Progenitor cell of endocrine pancreas (in vitro differentiated cells): ENCODE measurements around the gene EID2. TPM values are rescaled to one million over a fixed set of nuclear protein-coding genes. Genes with fewer than 3 reads are reported as not detected.
A peak's percentile ranks its signal among the peaks of the same experiment; 100 is the strongest.

Source experiments
- DNase-seq: peaks from one replicate; pipeline ENCODE4 v3.0.0; 2021; ENCODE audit warnings: low spot score; ENCODE audit not compliant: unreplicated experiment
- H3K27ac Mint-ChIP-seq: 2 replicates; pipeline ENCODE4 v1.8.0; 2021; ENCODE audit warnings: mild to moderate bottlenecking, moderate library complexity, mixed read lengths
- H3K27me3 Mint-ChIP-seq: 2 replicates; pipeline ENCODE4 v1.8.0; 2021; ENCODE audit warnings: mixed read lengths
- H3K36me3 Mint-ChIP-seq: 2 replicates; pipeline ENCODE4 v1.8.0; 2022; ENCODE audit warnings: mixed read lengths; ENCODE audit not compliant: insufficient read depth
- H3K4me1 Mint-ChIP-seq: 2 replicates; pipeline ENCODE4 v1.8.0; 2021; ENCODE audit warnings: low read depth, mixed read lengths
- H3K4me3 Mint-ChIP-seq: 2 replicates; pipeline ENCODE4 v1.8.0; 2021; ENCODE audit warnings: low read depth, mild to moderate bottlenecking, moderate library complexity, mixed read lengths
- H3K9me3 Mint-ChIP-seq: 2 replicates; pipeline ENCODE4 v1.8.0; 2021; ENCODE audit warnings: low read depth, mixed read lengths
- total RNA-seq: library from RNA; stranded (reverse); gene quantifications from 2 replicates; pipeline ENCODE4 v1.2.1, GENCODE V29; 2021
- TF ChIP-seq, protein P1 (sequence below): fragments of 200-600 bp; sonication (generic); IDR thresholded peaks from one replicate; pipeline ENCODE4 v1.5.0; 2021; ENCODE audit warnings: antibody characterized with exemption, mild to moderate bottlenecking; ENCODE audit not compliant: unreplicated experiment

Gene EID2
- total RNA-seq, 1 donor from 2014 or later, result 24.1 TPM

DNA sequence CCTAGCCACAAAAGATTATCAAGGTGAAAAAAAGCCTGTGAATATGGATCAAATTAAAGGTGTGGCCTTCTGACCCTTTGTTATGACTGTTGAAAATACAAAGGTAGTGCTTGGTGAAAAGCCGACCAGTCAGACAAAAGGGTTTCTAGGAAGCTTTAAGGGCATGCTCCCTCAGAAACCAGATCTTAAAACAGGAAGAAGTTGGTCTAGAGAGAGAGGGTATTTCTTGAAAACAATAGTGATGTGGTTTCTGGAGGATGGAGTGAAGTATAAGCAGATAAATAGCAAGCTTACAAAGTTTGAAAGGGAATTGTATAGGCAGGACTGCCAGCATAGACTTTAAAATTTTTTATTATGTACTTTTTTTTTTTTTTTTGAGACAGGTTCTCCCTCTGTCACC lies 5.0 kb upstream of the EID2 start:
- H3K36me3 Mint-ChIP-seq, result no peaks in the 10 kb centered on the region
- no peak overlapping the region for H3K4me3 Mint-ChIP-seq
- peaks cover 10% of the 10 kb centered on the region for H3K4me1 Mint-ChIP-seq
- H3K27me3 Mint-ChIP-seq, result peaks cover 7% of the 10 kb centered on the region
- no peak for DNase-seq
- no peaks in the 10 kb centered on the region for H3K9me3 Mint-ChIP-seq
- TF ChIP-seq, protein P1, sequence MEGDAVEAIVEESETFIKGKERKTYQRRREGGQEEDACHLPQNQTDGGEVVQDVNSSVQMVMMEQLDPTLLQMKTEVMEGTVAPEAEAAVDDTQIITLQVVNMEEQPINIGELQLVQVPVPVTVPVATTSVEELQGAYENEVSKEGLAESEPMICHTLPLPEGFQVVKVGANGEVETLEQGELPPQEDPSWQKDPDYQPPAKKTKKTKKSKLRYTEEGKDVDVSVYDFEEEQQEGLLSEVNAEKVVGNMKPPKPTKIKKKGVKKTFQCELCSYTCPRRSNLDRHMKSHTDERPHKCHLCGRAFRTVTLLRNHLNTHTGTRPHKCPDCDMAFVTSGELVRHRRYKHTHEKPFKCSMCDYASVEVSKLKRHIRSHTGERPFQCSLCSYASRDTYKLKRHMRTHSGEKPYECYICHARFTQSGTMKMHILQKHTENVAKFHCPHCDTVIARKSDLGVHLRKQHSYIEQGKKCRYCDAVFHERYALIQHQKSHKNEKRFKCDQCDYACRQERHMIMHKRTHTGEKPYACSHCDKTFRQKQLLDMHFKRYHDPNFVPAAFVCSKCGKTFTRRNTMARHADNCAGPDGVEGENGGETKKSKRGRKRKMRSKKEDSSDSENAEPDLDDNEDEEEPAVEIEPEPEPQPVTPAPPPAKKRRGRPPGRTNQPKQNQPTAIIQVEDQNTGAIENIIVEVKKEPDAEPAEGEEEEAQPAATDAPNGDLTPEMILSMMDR, result no peak
- no peak overlapping the region for H3K27ac Mint-ChIP-seq

DNA sequence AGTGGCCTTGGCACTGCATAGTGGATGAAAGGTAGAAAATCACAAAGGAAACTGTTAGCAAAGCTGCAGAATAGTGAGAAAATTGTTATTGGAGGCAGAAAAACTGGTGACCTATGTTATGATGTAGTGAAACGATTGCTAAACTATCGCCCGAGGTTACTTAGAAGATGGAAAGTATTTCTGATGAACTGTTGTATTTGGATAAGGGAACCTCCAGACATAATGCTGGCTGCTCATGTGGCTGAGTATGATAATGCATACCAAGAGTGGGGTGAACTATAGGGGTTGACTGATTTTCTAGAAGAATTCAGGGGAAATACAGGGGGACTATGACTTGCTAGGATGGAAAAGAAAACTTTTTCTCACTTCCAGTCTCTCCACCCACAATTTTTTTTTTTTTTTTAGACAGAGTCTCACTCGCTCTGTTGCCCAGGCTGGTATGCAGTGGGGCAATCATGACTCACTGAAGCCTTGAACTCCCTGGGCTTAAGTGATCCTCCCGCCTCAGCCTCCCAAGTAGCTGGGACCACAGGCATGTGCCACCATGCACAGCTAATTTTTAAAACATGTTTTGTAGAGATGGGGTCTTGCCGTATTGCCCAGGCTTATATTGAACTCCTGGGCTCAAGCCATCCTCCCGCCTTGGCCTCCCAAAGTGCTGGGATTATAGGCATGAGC lies 4.4 kb upstream of the EID2 start:
- Mint-ChIP-seq H3K4me1 (peaks cover 10% of the 10 kb centered on the region), H3K36me3 (no peaks in the 10 kb centered on the region), H3K27ac (no peak overlapping the region), H3K4me3 (no peak overlapping the region), H3K27me3 (peaks cover 7% of the 10 kb centered on the region), H3K9me3 (no peaks in the 10 kb centered on the region)
- TF ChIP-seq, protein P1, result no peak
- no peak for DNase-seq

DNA sequence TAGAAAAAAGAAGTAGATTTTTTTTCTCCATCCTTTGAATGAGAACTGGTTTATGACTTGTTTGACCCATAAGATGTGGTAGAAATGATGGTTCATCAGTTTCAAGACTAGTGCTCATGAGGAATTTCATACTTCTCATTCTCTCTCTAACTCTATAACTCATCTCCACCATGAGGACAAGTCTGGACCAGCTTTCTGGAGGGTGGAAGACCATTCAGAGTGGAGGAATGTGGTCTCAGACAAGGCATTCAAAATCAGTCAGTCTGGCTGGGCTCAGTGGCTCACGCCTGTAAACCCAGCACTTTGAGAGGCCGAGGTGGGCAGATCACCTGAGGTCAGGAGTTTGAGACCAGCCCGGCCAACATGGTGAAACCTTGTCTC lies 3.5 kb upstream of the EID2 start:
- Mint-ChIP-seq H3K36me3 (no peaks in the 10 kb centered on the region), H3K27ac (no peak overlapping the region), H3K4me1 (peaks cover 16% of the 10 kb centered on the region), H3K4me3 (no peak overlapping the region), H3K27me3 (peaks cover 7% of the 10 kb centered on the region), H3K9me3 (no peaks in the 10 kb centered on the region)
- no peak for DNase-seq
- TF ChIP-seq, protein P1, result no peak

GRCh38 chr19:39542206-39542605 lies 2.2 kb upstream of the EID2 start:
- Mint-ChIP-seq H3K36me3 (no peaks in the 10 kb centered on the region), H3K4me1 (peaks cover 20% of the 10 kb centered on the region), H3K27ac (peak overlapping the region; percentile 42), H3K27me3 (peaks cover 5% of the 10 kb centered on the region), H3K9me3 (no peaks in the 10 kb centered on the region), H3K4me3 (peak overlapping the region; percentile 39)
- no peak for DNase-seq
- TF ChIP-seq, protein P1, result no peak

- Mint-ChIP-seq H3K27me3 (peaks cover 3% of the 10 kb centered on the region), H3K9me3 (no peaks in the 10 kb centered on the region), H3K27ac (peak overlapping the region; percentile 99), H3K36me3 (no peaks in the 10 kb centered on the region), H3K4me1 (peaks cover 20% of the 10 kb centered on the region), H3K4me3 (peak overlapping the region; percentile 97)
- TF ChIP-seq, protein P1, result no peak
- no peak for DNase-seq
Measured at GRCh38 chr19:39540333-39540673, 342 bp upstream of the EID2 start.
